Lower leg skin (tissue), 4 donors: Measurements from ENCODE around the gene GRIA1. TPM values are rescaled to one million over a fixed set of nuclear protein-coding genes. Genes with fewer than 3 reads are reported as not detected.

ENCODE experiments used
- DNase-seq, 2 donors: peaks; one replicate each; pipeline ENCODE4 v3.0.0-alpha.2; 2019; ENCODE audit warnings: low spot score in 2 of 2
- H3K4me3 ChIP-seq: fragments of 200-600 bp; sonication (generic); 2 replicates; pipeline ENCODE4 v1.5.1; 2017; ENCODE audit warnings: mild to moderate bottlenecking, low read depth; ENCODE audit not compliant: poor library complexity, severe bottlenecking
- POLR2A ChIP-seq, 2 donors: fragments of 450-650 bp; IDR thresholded peaks; one replicate each; pipeline ENCODE4 v1.6.1; 2016 to 2017; ENCODE audit warnings: antibody characterized with exemption in 2 of 2, mild to moderate bottlenecking in 1 of 2, moderate library complexity in 1 of 2
- WGBS, 2 donors: methylation state at CpG; one replicate each; pipeline ENCODE4 v1.1.5; 2018; 5-methylcytosine and 5-hydroxymethylcytosine counted together
- intact Hi-C: fragments of 100-400 bp; cut with DNase I; formaldehyde crosslinking; loops from one replicate; pipeline ENCODE4 v1.15.0; 2023; ENCODE audit warnings: low total_unique reads
- total RNA-seq, 4 donors: library from RNA; depleted of rRNA; stranded (reverse); fragments of >200 nt; gene quantifications; one replicate each; pipeline ENCODE4 v1.1.0, GENCODE V29; 2016
- TF ChIP-seq, protein P1 (sequence below), 3 donors: fragments of 450-650 bp; IDR thresholded peaks; one replicate each; pipeline ENCODE4 v1.5.1; 2016; ENCODE audit warnings: antibody characterized with exemption in 3 of 3, mild to moderate bottlenecking in 3 of 3, moderate library complexity in 2 of 3

The GRIA1 gene
- total RNA-seq, 4 donors from 2014 or later: 0.08 to 2.3 (median 0.40) TPM

DNA sequence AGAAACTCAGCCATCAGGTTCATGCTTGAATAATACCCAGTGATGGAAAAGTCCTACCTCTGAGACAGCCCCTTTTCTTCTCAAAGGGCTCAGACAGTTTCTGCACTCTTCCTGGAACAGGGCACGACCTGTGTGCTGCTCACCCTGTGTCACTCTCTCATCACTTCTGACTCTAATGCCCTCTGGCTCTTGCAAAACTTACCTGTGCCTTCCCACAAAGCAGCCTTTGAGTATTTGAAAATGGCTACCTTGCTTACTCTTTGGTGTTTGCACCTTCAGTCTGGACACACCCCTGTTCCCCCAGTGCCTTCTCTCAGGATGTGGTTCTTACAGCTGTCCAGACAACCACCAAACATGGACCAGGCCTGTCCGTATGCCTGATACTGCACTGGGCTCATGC lies 171.4 kb downstream of the GRIA1 start:
- intact Hi-C loops: no loop called here
- TF ChIP-seq, protein P1, sequence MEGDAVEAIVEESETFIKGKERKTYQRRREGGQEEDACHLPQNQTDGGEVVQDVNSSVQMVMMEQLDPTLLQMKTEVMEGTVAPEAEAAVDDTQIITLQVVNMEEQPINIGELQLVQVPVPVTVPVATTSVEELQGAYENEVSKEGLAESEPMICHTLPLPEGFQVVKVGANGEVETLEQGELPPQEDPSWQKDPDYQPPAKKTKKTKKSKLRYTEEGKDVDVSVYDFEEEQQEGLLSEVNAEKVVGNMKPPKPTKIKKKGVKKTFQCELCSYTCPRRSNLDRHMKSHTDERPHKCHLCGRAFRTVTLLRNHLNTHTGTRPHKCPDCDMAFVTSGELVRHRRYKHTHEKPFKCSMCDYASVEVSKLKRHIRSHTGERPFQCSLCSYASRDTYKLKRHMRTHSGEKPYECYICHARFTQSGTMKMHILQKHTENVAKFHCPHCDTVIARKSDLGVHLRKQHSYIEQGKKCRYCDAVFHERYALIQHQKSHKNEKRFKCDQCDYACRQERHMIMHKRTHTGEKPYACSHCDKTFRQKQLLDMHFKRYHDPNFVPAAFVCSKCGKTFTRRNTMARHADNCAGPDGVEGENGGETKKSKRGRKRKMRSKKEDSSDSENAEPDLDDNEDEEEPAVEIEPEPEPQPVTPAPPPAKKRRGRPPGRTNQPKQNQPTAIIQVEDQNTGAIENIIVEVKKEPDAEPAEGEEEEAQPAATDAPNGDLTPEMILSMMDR (IDR thresholded peaks at IDR 0.05): no peak
- TF ChIP-seq POLR2A (IDR thresholded peaks at IDR 0.05): no peak
- 79 to 82% methylated on average over 2 of the region's 2 CpGs for WGBS, 2 donors
- DNase-seq: no peak
- H3K4me3 ChIP-seq: no peak overlapping the region

DNA sequence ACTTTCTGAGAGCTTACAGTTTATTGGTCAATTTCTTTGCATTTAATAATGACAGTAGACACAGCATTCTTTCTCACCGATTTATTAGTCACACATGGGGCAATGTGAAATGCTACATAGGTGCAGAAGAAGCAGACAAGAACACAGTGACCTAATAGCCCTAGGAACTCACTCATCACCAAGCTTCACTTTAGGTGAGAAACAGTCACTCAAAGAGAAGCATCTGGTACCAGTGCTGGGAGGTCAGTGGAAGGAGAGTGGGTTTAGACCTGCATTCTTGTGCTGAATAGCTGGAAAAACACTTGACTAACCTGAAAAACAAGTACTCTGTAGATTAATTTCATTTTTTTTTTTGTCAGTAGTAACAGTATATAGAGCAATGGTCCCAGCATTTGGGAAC lies 179.6 kb downstream of the GRIA1 start:
- intact Hi-C loops: no loop called here
- 67 to 71% methylated on average over 1 of the region's 1 CpG for WGBS, 2 donors
- no peak for TF ChIP-seq POLR2A (IDR thresholded peaks at IDR 0.05)
- TF ChIP-seq, protein P1 (IDR thresholded peaks at IDR 0.05): no peak
- no peak overlapping the region for H3K4me3 ChIP-seq
- no peak for DNase-seq

DNA sequence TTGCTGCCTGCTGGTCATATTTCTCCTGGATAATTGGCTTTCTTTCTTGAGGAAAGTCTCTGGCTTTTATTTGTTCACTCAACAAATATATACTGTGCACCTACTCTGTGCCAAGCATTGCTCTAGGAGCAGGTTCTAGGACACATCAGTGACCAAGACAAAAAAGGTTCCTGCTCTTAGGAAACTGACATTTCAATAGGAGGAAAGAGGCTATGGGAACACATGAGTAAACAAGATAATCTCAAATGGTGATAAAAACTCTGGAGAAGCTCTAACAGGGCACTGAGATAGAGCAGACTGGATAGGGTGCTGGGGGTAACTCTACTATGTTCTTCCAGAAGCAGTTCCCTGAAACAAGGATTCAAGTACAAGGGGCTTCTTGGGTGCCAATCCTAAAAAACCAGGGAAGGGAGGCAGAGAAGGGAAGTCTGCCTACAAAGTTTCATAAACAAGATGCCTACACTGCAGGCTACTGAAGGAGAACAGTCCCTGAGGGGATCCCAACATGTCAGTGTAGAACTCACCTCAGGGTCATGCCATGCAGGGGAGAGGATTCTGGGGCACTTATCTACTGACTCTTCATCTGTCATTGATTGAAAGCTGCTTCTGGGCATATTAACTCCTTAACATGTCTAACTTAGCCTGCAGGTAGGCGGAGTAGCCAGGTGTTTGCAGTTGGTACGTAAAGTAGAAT lies 181.3 kb downstream of the GRIA1 start:
- TF ChIP-seq POLR2A (IDR thresholded peaks at IDR 0.05): no peak
- TF ChIP-seq, protein P1 (IDR thresholded peaks at IDR 0.05): no peak
- intact Hi-C loops: no loop called here
- 70 to 78% methylated on average over 2 of the region's 2 CpGs for WGBS, 2 donors
- H3K4me3 ChIP-seq: no peak overlapping the region
- no peak for DNase-seq

DNA sequence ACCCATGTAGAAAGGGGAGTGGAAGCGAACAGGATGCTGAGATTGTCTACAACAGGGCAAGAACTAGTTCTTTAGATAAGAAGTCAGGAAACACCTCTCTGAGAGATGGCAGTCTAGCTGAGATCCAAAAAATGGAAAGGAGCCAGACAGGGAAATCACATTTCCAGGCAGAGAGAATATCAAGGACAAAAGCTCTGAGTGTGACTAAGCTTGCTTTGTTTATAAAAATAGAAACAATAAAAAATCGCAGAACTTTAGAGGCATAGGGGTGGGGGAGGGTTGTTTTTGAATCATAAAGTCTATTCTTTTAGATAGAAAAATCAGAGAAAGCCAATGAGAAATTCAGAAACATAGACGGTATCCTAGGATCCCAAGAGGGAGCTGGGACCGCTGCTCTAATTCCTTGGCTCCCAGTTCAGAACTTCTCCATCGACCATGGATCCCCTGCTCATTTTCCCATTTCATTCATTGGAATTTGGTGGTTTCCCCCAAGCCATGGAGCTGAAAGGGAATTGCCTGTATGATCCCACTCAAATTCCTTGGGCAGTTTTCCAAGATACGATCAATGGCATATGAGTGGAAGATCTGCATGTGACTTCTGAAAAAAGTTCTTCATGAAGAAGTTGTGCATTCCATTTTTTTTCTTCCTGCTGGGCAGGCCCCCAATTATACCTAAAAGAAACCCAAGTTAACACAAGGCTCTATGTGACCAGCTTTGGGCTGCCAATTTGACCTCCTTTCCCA lies 182.0 kb downstream of the GRIA1 start:
- TF ChIP-seq, protein P1 (IDR thresholded peaks at IDR 0.05): no peak
- no peak for TF ChIP-seq POLR2A (IDR thresholded peaks at IDR 0.05)
- DNase-seq: no peak
- intact Hi-C loops: no loop called here
- H3K4me3 ChIP-seq: no peak overlapping the region
- 51 to 63% methylated on average over 6 of the region's 6 CpGs for WGBS, 2 donors

DNA sequence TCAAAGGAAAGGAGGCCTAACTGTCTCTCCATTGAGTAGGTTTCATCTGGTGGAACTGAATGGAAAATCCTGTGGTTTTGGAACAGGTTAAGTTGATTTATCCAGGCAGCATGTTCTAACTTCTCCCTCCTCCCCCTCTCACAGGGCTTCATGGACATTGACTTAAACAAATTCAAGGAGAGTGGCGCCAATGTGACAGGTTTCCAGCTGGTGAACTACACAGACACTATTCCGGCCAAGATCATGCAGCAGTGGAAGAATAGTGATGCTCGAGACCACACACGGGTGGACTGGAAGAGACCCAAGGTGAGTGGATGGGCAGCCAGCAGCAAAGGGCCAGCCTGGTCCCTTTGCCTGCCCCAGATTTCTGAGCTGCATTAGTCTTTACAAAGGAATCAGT lies 183.9 kb downstream of the GRIA1 start:
- no peak for DNase-seq
- WGBS, 2 donors: 81 to 86% methylated on average over 4 of the region's 4 CpGs
- no peak overlapping the region for H3K4me3 ChIP-seq
- intact Hi-C loops: no loop called here
- no peak for TF ChIP-seq POLR2A (IDR thresholded peaks at IDR 0.05)
- TF ChIP-seq, protein P1 (IDR thresholded peaks at IDR 0.05): no peak
